NCI-H1417 treated with DMSO at 0.1 percent for 48 hours (cell line): ENCODE data around the gene FAT4.

Source experiments
- DNase-seq: peaks from one replicate; lab custom pipeline; 2025; lab: John Stamatoyannopoulos, UW

Gene FAT4, protein sequence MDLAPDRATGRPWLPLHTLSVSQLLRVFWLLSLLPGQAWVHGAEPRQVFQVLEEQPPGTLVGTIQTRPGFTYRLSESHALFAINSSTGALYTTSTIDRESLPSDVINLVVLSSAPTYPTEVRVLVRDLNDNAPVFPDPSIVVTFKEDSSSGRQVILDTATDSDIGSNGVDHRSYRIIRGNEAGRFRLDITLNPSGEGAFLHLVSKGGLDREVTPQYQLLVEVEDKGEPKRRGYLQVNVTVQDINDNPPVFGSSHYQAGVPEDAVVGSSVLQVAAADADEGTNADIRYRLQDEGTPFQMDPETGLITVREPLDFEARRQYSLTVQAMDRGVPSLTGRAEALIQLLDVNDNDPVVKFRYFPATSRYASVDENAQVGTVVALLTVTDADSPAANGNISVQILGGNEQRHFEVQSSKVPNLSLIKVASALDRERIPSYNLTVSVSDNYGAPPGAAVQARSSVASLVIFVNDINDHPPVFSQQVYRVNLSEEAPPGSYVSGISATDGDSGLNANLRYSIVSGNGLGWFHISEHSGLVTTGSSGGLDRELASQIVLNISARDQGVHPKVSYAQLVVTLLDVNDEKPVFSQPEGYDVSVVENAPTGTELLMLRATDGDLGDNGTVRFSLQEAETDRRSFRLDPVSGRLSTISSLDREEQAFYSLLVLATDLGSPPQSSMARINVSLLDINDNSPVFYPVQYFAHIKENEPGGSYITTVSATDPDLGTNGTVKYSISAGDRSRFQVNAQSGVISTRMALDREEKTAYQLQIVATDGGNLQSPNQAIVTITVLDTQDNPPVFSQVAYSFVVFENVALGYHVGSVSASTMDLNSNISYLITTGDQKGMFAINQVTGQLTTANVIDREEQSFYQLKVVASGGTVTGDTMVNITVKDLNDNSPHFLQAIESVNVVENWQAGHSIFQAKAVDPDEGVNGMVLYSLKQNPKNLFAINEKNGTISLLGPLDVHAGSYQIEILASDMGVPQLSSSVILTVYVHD (N-terminal part only)

DNA sequence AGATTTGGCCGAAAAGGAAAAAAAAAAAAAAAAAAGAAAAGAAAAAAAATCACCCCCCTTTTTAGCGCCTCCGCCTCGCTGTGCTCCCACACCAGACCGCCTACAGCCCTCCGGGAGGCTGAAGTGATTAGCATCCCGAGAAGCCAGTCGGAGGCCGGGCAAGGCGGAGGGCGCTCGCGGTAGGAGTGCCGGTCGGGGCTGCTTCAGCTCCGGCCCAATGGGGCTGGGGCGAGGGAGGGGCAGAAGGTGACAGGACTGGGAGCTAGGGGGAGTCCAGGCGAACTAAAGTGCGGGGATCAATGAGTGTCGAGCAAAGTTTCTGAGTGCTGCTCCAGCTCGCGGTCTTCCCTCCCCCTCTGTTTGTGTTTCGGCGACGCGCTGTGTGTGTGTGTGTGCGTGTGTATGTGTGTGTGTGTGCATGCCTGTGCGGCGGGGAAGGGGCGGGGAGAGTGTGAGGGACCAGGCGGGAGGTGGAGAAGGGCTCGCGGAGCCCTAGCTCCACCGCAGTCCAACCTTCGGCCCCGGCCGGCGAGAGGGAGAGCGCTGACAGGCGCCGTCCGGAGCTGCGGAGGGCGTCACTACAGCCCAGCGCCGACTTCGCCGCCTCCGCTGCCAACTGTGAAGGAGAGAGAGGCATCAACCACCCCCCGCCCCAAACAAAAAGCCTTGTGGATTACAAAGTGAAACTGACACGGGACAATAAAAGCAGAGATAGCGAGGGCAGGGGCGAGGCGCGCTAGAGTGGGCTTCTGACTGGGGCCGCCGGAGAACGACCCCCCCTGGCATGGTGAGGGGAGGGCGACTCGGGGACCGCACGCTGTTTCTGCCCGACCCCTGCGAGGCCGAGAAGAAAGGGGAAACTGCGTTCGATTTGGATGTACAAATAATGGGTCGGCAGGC, at the start of gene FAT4:
TSS of gene FAT4 (plus strand) at position 280 of the 900 bp plus-strand sequence. CDS start 1,457 bp downstream, outside the sequence.
- no peak for DNase-seq

DNA sequence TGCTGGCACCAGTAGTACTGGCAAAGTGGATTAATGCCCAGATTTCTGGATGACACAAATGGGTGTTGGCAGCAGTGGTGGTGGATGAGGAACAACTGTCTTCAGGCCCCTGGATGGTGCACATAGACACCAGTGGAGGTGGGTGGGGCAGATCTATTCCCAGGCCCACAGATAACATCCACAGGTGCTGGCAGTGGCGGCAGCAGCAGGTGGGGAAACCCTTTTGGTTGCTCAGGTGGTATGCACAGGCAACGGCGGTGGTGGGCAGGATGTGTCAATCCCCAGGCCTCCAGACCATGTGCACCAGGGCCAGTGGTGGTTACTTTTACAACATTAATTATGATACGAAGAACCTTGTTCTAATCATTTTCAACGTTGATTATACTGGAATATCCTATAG, 48.9 kb upstream of the FAT4 start:
- no peak for DNase-seq

DNA sequence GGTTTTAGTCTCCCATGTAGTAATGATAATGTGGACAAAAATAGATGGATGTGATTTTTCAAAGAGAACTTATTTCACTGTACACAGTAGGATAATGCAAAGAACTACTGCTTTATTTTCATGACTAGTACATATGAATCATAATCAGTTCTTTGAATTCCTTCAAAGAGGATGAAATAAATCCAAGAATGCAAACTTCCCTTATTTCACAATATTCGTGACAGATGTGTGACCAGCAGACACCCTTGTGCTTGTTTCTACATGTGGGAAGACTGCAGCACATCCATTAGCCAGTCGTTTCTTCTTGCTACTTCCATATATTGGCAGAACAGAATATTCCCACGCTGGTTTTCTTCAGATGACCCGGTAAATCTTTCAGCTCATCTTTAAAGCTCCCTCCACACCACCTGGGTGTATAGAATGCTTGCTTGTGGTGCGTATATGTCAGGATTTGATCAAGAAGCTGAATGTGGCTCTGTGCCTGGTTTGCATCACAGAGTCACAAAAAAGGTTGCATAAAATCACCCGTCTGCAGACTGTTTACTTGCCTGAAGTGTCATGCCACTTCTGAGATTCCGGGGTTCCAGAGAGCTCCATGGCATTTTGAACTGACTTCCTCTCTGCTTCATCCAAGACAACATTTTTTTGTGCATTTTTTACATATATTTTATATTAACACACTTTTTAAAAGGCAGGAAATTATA, 47.7 kb upstream of the FAT4 start:
- DNase-seq: no peak

DNA sequence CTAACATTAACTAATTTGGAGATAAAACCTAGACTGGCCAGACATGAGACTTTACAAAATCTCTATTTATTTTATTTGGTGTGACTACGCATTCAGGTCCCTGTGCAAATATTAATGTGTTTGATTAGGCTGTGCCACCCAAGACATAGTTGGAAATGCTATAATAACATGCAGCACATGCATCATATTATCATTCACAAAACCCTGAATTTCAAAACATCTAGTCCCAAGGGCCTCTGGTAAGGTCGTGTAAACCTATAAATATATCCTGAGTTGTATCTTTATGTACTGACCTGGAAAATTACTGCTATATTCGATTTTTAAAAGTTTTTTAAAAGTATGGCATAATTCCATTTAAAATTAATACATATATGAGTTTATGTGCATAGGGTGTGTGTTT, 47.1 kb upstream of the FAT4 start:
- no peak for DNase-seq

DNA sequence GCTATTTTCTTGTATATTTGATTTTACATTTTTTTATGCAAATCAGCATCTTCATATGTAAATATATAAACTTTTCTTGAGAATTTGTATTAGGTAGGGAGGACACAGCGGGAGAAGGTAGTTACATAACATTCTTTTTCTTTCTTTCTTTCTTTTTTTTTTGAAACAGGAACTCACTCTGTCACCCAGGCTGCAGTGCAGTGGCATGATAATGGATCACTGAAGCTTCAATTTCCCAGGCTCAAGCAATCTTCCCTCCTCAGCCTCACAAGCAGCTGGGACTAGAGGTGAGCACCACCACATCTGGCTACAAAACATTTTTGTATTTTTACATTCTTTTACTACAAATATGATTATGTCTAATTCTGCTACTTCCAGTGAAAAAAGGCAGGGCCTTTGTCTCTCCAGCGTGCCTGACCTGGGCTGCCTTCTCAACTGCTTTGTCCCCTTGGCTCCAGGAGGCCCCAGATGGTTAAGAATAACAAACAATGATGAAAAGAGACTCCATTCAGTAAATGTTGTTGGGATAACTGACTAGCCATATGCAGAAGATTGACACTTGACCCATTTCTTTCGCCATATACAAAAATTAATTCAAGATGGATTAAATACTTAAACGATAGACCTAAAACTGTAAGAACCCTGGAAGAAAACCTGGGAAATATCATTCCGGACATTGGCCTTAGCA, 46.5 kb upstream of the FAT4 start:
- DNase-seq: no peak

DNA sequence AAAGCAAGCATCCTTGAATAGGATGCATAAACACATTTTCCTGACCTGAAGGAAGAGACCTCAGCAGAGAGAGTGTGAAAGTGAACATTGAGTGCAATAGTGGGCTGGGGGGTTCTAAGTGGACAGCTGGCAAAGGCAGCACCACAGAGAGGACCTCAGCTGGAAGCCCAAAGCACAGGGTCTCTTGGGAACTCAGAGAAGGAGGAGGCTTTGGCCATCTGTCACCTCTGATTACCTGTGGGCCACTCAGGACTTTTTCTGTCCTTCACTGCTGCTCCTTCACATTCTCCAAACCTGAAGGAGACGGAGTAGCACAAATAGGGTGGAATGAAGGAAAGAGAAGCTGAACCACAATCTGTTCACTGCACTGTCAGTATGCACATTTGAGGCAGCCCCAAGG, 37.9 kb upstream of the FAT4 start:
- DNase-seq: no peak

DNA sequence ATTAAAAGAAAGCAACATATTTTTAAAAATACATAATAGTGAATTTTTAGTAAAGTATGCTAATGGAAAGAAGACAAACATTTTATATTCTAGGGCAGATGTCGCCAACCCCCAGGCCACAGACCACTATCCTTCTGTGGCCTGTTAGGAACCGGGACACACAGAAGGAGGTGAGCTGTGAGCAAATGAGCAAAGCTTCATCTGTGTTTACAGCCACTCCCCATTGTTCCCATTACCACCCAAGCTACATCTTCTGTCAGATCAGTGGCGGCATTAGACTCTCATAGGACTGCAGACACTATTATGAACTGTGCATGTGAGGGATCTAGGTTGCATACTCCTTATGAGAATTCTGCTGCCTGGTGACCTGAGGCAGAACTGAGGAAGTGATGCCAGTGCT, 37.0 kb upstream of the FAT4 start:
- no peak for DNase-seq

DNA sequence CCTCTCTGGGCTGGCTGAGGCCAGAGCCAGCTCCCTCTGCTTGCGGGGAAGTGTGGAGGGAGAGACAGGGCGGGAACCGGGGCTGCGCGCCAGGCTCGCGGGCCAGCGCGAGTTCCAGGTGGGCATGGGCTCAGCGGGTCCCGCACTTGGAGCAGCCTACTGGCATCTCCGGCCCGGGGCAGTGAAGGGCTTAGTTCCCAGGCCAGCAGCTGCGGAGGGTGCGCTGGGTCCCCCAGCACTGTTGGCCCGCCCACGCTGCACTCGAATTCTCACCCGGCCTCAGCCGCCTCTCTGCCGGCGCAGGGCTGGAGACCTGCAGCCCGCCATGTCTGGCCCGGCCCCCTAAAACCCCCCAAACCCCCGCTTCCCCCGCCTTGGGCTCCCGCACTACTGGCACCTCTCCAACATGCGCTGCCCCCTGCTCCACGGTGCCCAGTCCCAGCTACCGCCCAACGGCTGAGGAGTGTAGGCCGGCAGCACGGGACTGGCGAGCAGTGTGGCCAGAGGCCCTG, 33.8 kb upstream of the FAT4 start:
- DNase-seq: no peak

DNA sequence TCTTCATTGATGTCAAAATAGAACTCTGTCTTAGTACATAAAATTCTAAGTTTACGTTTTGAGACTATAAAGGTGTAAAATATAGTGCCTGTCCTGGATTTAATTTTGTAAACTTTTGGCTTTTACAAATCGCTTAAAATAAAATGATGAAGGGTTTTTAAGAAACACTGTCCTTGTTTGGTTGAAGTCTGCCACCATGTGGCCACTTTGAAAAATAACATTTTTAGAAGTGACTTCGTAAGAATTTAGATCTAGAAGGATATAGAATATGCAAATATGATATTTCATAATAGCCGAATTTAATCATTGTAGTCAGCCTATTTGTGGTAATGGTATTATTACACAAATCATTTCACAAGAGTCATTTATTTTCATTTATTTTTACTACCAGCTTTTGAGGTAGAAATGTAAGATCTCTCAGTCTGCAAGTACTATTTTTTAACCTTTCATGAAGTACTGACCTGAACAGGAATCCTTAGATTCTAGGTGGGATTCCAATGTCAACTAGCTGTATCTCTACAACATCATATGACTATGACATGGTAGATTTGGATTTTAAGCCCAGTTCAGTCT, 31.0 kb upstream of the FAT4 start:
- no peak for DNase-seq

DNA sequence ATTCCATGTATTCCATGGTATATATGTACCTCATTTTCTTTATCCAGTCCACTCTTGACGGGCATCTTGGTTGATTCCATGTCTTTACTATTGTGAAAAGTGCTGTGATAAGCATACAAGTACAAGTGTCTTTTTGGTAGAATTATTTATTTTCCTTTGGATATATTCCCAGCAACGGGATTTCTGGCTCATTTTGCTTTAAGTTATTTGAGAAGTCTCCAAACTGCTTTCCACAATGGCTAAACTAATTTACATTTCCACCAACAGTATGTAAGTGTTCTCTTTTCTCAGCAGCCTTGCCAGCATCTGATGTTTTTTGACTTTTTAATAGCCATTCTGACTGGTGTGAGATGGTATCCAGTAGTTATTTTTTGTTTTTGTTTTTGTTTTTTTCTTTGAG, 17.6 kb upstream of the FAT4 start:
- DNase-seq: no peak

DNA sequence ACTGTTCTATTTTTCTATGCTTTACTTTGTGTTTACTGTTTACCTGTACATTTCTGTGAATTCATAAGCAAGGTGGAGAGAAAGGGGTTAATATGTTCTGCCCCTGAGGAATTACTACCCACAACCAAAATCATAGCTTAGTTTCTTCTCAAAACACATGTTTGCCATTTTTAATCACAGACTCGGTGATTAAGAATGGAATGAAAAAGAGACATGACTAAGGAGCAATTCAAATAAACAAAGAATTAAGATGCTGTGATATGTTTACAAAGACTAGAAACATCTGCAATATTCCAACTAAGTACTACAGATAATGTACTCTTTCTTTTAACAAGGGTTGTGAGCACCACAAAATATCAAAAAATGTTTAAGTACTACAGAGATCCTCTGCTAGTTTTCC, 11.7 kb upstream of the FAT4 start:
- no peak for DNase-seq

DNA sequence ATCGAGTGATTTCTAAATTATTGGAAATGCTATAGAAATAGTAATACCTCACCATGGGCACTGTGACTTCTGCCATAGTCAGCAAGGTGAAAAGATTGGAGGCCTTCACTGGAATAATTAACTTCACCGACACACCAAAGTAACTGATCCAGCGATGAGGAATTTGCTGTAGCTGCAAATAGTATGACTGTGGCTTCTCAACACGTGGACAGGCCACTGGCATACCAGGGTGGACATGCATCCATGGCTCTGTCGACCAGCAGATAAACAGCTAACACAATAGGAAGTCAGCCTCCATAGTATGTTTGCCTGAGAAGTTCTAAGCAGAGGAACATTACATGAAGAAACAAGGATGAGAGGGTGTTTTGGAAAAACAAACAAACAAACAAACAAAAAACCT, 10.9 kb upstream of the FAT4 start:
- DNase-seq: no peak

DNA sequence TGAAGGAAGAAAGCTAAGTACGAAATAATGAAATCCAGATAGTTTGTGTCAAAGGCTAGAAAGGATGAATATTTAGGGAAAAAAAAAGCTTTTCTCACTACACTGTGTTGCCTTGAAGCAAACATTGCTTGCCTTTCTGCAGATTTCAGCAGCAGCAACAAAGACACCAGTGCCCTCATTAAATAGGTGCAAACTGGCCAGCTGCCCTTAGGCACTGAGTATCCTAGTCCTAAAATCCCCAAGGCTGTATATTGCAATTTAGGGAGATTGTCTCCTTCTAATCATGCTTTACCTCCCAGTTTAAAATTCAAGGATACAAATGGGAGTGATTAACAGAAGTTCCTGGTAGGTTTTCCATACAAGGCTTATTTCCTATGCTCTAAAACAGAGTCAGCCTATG, 8.6 kb upstream of the FAT4 start:
- no peak for DNase-seq

DNA sequence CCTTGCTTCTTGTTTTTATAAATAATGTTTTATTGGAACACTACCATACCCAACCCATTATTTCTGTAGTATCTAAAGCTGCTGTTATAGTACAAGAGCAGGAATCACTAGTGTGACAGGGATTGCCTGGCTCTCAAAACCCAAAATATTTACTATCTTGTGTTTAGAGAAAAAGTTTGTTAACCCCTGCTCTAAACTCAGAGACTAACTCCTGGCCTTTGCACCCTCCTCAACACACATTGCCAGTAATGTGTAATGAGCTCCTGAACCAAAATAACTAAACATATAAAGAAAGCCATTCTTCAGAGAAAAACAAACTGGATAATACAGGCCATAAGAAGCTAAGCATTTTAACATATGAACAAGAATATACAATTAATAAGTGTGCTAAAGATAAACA, 8.2 kb upstream of the FAT4 start:
- DNase-seq: no peak

DNA sequence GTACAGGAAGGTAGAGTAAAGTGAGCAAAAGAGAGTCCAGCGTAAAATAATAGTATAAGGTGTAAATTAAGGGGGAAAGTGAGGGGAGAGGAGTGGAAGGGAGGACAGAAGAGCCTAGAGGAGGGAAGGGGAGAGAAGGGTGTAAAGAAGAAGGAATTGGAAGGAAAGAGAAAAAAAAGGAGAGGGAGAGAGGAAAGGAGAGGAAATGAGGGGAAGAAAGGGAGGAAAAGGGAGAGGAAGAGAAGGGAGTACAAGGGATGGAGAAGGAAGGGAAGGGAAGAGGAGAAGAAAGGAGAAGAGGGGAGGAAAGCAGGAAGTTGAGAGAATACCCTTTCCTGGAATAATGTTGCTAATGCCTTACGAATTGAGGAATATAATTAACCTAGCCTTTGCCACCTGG, 3.3 kb upstream of the FAT4 start:
- no peak for DNase-seq

DNA sequence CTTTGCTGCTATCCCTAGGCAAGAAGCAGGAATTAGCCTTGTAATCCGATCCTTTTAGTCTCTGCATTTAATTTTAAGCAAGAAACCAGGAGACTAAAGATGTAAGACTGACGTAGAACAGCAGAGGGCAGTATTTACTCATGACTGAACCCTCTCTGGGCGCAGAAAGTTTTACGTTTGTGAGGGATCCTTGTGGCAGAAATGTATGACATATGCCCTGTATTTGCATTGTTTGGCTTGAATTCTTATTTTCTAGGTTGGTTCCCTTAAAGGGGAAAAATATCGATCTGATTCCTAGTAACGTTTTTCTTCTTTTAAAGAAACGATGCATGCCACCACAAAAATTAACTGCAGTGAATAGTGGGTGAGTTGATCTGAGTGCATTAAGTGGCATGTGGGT, 1.3 kb upstream of the FAT4 start:
- DNase-seq: peak; percentile 66

DNA sequence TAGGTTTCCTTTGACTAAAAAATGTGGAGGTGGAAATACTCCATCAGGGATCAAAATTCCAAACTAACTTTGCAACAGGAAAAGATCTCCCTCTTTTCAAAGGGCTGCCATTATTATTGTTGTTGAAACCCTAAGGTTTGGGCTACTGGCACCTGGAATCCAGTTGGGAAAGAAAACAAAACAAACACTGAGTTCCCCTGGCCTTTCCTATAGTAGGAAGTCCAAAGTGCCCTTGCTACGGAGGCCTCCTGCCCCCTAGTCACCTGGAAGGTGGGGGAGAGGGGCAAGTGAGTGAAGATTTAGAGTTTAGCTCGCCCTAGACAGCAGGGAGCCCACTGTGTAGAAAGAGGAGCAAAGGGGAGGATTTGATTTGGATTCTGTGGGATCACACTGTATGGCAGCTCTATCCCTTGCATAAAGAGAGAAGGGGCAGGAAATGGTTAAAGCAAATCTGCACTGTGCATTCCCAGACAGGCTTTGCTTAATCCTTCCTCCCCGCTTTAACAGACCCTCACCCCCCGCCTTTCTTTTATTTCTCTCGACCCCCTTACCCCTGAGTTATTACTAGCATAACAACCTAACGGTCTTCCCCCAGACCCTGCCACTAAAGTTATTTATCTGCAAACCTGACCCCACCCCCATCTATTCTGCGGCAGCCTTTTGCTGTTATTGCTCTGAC, 627 bp upstream of the FAT4 start:
- no peak for DNase-seq

DNA sequence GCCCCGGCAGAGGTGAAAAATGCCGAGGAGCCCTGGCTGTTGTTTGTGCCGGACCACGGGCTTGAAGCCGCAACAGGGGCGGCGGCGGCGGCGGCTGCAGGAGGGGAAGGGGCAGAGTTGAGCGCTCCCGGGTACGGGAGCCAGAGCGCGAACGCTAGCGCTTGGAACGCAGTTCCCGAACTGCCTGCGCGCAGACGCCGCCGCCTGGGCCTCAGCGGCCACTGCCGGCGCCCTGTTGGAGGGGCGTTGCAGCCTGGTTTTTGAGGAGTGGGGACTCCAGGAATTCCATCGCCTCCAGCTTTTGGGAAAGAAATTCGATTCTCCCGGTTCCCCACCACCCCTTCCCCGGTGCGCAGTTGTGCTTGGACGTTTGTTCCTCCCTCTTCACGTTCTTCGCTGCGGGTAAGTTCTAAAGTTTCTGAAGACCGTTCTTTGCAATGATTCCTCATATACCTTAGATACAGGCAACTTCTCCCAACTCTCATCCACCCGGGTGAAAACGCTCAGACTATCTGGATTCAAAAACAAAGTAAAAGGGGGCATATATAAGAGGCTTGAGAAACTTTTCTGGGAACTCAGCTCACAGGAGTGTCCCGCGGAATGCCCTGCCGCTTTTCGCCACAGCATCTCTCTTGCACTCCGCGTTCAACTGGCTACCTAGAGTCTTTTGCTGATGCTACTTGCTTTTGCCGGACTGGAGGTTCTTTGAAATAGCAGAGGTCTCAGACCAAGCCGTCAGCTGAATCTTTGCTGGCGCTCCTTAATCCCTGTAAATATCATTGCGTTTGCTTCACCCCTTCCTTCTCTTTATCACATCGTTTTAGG, 1.0 kb downstream of the FAT4 start:
- no peak for DNase-seq

DNA sequence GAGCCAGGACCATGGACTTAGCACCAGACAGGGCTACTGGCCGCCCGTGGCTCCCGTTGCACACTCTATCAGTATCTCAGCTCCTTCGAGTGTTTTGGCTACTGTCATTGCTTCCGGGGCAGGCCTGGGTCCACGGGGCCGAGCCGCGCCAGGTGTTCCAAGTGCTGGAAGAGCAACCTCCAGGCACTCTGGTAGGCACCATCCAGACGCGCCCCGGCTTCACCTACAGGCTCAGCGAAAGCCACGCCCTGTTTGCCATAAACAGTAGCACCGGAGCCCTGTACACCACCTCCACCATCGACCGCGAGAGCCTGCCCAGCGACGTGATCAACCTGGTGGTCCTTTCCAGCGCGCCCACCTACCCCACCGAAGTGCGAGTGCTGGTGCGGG, 1.6 kb downstream of the FAT4 start:
- no peak for DNase-seq
